Neural cell (in vitro differentiated cells): ENCODE measurements around the gene TSC1.

ENCODE experiments used
- CTCF ChIP-seq: fragments of 450-650 bp; IDR thresholded peaks from 2 replicates; pipeline ENCODE4 v1.5.1; 2014; ENCODE audit warnings: antibody characterized with exemption, mild to moderate bottlenecking, moderate library complexity; ENCODE audit not compliant: poor library complexity, severe bottlenecking
- EP300 ChIP-seq: fragments of 450-650 bp; conservative IDR thresholded peaks from 2 replicates; pipeline ENCODE4 v1.6.1; 2014; ENCODE audit warnings: antibody characterized with exemption, mild to moderate bottlenecking, moderate library complexity; ENCODE audit not compliant: poor library complexity, severe bottlenecking
- EZH2 ChIP-seq: fragments of 200-600, 300-800 bp; shearing (Covaris generic), sonication (generic); IDR thresholded peaks from 2 replicates; pipeline ENCODE4 v1.6.1; 2014; ENCODE audit warnings: antibody characterized with exemption, low read length, borderline replicate concordance, mild to moderate bottlenecking; ENCODE audit not compliant: insufficient read depth, poor library complexity, severe bottlenecking
- MXI1 ChIP-seq: fragments of 450-650 bp; conservative IDR thresholded peaks from 2 replicates; pipeline ENCODE4 v1.6.1; 2014; ENCODE audit warnings: antibody characterized with exemption, mild to moderate bottlenecking; ENCODE audit not compliant: poor library complexity, severe bottlenecking
- POLR2AphosphoS5 ChIP-seq: IDR thresholded peaks from 2 replicates; pipeline ENCODE4 v1.6.1; 2012
- RAD21 ChIP-seq: fragments of 450-650 bp; conservative IDR thresholded peaks from 2 replicates; pipeline ENCODE4 v1.6.1; 2014; ENCODE audit warnings: antibody characterized with exemption, mild to moderate bottlenecking, moderate library complexity
- SMC3 ChIP-seq: fragments of 450-650 bp; conservative IDR thresholded peaks from 2 replicates; pipeline ENCODE4 v1.6.1; 2014; ENCODE audit warnings: antibody characterized with exemption, mild to moderate bottlenecking, moderate library complexity; ENCODE audit not compliant: poor library complexity
- TAF1 ChIP-seq: IDR thresholded peaks from 2 replicates; pipeline ENCODE4 v1.6.1; 2012; ENCODE audit warnings: low read depth

- TF ChIP-seq RAD21 = no peak
- no peak for TF ChIP-seq CTCF
- no peak for TF ChIP-seq TAF1
- TF ChIP-seq EZH2 = no peak
- TF ChIP-seq POLR2AphosphoS5 = no peak
- no peak for TF ChIP-seq EP300
- no peak for TF ChIP-seq MXI1
- TF ChIP-seq SMC3 = no peak
Measured at GRCh38 chr9:132993511-132993939, 49.1 kb upstream of the TSC1 start.
